Measurements from ENCODE around the gene DDX43.

DNA sequence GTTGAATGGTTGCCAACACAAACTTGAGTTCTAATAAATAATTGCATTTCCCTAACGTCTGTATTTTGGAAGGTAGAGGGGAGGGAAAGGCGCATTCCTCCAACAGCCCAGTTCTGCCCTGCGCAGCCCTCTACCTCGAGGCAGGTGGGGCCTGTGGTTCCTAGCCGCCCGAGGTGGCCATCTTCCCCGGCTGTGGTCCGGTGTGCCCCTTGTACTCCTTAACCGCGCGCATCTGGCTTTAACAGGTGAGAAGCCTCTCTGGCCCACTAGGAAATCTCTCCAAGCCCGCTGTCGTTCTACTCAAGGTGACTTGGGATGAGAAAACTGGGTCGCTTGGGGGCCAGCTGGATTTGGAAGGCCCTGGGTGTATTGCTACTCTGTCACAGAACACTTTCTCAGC is 30.5 kb upstream of the DDX43 start:
- TF ChIP-seq, protein P1, sequence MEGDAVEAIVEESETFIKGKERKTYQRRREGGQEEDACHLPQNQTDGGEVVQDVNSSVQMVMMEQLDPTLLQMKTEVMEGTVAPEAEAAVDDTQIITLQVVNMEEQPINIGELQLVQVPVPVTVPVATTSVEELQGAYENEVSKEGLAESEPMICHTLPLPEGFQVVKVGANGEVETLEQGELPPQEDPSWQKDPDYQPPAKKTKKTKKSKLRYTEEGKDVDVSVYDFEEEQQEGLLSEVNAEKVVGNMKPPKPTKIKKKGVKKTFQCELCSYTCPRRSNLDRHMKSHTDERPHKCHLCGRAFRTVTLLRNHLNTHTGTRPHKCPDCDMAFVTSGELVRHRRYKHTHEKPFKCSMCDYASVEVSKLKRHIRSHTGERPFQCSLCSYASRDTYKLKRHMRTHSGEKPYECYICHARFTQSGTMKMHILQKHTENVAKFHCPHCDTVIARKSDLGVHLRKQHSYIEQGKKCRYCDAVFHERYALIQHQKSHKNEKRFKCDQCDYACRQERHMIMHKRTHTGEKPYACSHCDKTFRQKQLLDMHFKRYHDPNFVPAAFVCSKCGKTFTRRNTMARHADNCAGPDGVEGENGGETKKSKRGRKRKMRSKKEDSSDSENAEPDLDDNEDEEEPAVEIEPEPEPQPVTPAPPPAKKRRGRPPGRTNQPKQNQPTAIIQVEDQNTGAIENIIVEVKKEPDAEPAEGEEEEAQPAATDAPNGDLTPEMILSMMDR (IDR thresholded peaks at IDR 0.05; ENCODE audit: insufficient read depth, low read depth, low read length), result no peak
- no peak for TF ChIP-seq EZH2 (IDR thresholded peaks at IDR 0.05; ENCODE audit: insufficient read depth, low read length)

Data from astrocyte (in vitro differentiated cells and primary cell).